PC-3 (cell line): ENCODE results near the gene ERMN.

Source experiments
- EZH2 ChIP-seq: fragments of 300-600 bp; sonication (generic); IDR thresholded peaks from one replicate; pipeline ENCODE4 v1.6.1; 2017; ENCODE audit warnings: antibody characterized with exemption, mild to moderate bottlenecking, low read length; ENCODE audit not compliant: unreplicated experiment
- TF ChIP-seq, protein P1 (sequence below): fragments of 300-600 bp; sonication (generic); conservative IDR thresholded peaks from 2 replicates; pipeline ENCODE4 v1.5.1; 2017; ENCODE audit warnings: antibody characterized with exemption, low read depth, mild to moderate bottlenecking, low read length

DNA sequence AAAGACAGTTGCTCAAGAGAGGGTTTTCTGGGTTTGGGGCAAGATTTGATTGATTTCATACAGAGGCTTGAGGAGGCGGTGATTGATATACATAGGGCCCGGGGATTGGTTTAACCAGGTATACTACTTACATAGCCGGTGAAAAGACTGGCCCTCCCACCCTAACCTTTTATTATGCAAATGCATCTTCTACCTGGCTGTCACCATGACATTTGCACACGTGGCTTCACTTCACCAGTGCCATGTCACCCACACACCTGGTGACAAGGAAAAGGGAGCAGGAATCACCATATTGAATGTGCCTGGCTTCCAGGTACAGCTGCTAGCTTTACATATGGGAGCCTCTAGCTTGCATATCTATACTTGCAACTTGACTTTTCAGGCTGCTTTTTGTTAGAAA is 9.7 kb downstream of the ERMN start:
- TF ChIP-seq, protein P1, sequence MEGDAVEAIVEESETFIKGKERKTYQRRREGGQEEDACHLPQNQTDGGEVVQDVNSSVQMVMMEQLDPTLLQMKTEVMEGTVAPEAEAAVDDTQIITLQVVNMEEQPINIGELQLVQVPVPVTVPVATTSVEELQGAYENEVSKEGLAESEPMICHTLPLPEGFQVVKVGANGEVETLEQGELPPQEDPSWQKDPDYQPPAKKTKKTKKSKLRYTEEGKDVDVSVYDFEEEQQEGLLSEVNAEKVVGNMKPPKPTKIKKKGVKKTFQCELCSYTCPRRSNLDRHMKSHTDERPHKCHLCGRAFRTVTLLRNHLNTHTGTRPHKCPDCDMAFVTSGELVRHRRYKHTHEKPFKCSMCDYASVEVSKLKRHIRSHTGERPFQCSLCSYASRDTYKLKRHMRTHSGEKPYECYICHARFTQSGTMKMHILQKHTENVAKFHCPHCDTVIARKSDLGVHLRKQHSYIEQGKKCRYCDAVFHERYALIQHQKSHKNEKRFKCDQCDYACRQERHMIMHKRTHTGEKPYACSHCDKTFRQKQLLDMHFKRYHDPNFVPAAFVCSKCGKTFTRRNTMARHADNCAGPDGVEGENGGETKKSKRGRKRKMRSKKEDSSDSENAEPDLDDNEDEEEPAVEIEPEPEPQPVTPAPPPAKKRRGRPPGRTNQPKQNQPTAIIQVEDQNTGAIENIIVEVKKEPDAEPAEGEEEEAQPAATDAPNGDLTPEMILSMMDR: no peak
- TF ChIP-seq EZH2: no peak
